Esophagus muscularis mucosa (tissue), 4 donors: ENCODE results near the gene IGLL5. TPM values are rescaled to one million over a fixed set of nuclear protein-coding genes. Genes with fewer than 3 reads are reported as not detected.
"Not testable (repeated sequence)": the region's sequence is repeated elsewhere in the genome, so short reads cannot be mapped to it uniquely, and the experiment has no call there.

Experiments
- DNase-seq: peaks from one replicate; pipeline ENCODE4 v3.0.0-alpha.2; 2017; ENCODE audit errors: extremely low spot score
- H3K27ac ChIP-seq, 4 donors: fragments of 200-600 bp; sonication (generic); replicated peaks in 1 of 4; 1 replicate in 3 of 4; 2 replicates in 1 of 4; pipeline ENCODE4 v1.5.1; 2016 to 2019; ENCODE audit warnings: mild to moderate bottlenecking in 1 of 4
- H3K27me3 ChIP-seq, 4 donors: fragments of 200-600 bp; sonication (generic); one replicate each; pipeline versions ENCODE4 v1.5.1 to v1.6.0; 2016 to 2019
- H3K36me3 ChIP-seq, 4 donors: fragments of 200-600 bp; sonication (generic); one replicate each; pipeline ENCODE4 v1.5.1; 2016 to 2019
- H3K4me1 ChIP-seq, 4 donors: fragments of 200-600 bp; sonication (generic); one replicate each; pipeline ENCODE4 v1.5.1; 2016 to 2019
- H3K4me3 ChIP-seq, 4 donors: fragments of 200-600 bp; sonication (generic); 1 replicate in 2 of 4; 2 replicates in 2 of 4; pipeline ENCODE4 v1.5.1; 2016 to 2019; ENCODE audit warnings: mild to moderate bottlenecking in 4 of 4, moderate library complexity in 1 of 4
- H3K9me3 ChIP-seq, 4 donors: fragments of 200-600 bp; sonication (generic); 1 replicate in 3 of 4; 2 replicates in 1 of 4; pipeline ENCODE4 v1.5.1; 2016 to 2019
- EP300 ChIP-seq: sonication (generic); formaldehyde crosslinking; IDR thresholded peaks from one replicate; pipeline ENCODE4 v1.6.1; 2017; ENCODE audit warnings: antibody characterized with exemption
- POLR2A ChIP-seq: fragments of 450-650 bp; IDR thresholded peaks from one replicate; pipeline ENCODE4 v1.6.1; 2017; ENCODE audit warnings: antibody characterized with exemption, moderate library complexity, mild to moderate bottlenecking, low read depth
- POLR2AphosphoS5 ChIP-seq, 2 donors: sonication (generic); formaldehyde crosslinking; IDR thresholded peaks; one replicate each; pipeline ENCODE4 v1.6.1; 2017; ENCODE audit warnings: antibody characterized with exemption in 2 of 2
- WGBS: methylation state at CpG from one replicate; pipeline ENCODE4 v1.1.5; 2018; 5-methylcytosine and 5-hydroxymethylcytosine counted together
- intact Hi-C: fragments of 100-400 bp; cut with DNase I; formaldehyde crosslinking; loops from one replicate; pipeline ENCODE4 v1.15.1; 2023
- total RNA-seq, 4 donors: library from RNA; depleted of rRNA; stranded (reverse); fragments of >200 nt; gene quantifications; one replicate each; pipeline versions ENCODE4 v1.1.0 to v1.2.1, GENCODE V29; 2016
- TF ChIP-seq, protein P1 (sequence below), 3 experiments: fragments of 200-600 bp in 2 of 3; fragments of 450-650 bp in 1 of 3; sonication (generic) in 2 of 3; IDR thresholded peaks; one replicate each; pipeline ENCODE4 v1.5.1; 2017 to 2019; ENCODE audit warnings: antibody characterized with exemption in 3 of 3, mild to moderate bottlenecking in 2 of 3, moderate library complexity in 1 of 3

IGLL5 gene
- total RNA-seq, 4 donors from 2014 or later, result 0.39 to 1.3 (median 0.80) TPM; not detected in 1

- TF ChIP-seq POLR2AphosphoS5 (IDR thresholded peaks at IDR 0.05), result no peak
- TF ChIP-seq, protein P1, sequence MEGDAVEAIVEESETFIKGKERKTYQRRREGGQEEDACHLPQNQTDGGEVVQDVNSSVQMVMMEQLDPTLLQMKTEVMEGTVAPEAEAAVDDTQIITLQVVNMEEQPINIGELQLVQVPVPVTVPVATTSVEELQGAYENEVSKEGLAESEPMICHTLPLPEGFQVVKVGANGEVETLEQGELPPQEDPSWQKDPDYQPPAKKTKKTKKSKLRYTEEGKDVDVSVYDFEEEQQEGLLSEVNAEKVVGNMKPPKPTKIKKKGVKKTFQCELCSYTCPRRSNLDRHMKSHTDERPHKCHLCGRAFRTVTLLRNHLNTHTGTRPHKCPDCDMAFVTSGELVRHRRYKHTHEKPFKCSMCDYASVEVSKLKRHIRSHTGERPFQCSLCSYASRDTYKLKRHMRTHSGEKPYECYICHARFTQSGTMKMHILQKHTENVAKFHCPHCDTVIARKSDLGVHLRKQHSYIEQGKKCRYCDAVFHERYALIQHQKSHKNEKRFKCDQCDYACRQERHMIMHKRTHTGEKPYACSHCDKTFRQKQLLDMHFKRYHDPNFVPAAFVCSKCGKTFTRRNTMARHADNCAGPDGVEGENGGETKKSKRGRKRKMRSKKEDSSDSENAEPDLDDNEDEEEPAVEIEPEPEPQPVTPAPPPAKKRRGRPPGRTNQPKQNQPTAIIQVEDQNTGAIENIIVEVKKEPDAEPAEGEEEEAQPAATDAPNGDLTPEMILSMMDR (IDR thresholded peaks at IDR 0.05), result no peak
- no peak for TF ChIP-seq POLR2A
- no peak for TF ChIP-seq EP300
- peaks cover 0 to 8% (median 0%) of the 10 kb centered on the region in 4 donors for H3K27me3 ChIP-seq
- H3K27ac ChIP-seq, result no peak overlapping the region
- intact Hi-C loops, result no loop called here
- no peaks in the 10 kb centered on the region for H3K9me3 ChIP-seq
- no peak overlapping the region for H3K4me3 ChIP-seq
- 87% methylated on average over 12 of the region's 13 CpGs for WGBS
- DNase-seq, result no peak
- no peaks in the 10 kb centered on the region for H3K4me1 ChIP-seq
- H3K36me3 ChIP-seq, result no peaks in the 10 kb centered on the region
Observed at GRCh38 chr22:22920910-22921550, 33.4 kb downstream of the IGLL5 start.

DNA sequence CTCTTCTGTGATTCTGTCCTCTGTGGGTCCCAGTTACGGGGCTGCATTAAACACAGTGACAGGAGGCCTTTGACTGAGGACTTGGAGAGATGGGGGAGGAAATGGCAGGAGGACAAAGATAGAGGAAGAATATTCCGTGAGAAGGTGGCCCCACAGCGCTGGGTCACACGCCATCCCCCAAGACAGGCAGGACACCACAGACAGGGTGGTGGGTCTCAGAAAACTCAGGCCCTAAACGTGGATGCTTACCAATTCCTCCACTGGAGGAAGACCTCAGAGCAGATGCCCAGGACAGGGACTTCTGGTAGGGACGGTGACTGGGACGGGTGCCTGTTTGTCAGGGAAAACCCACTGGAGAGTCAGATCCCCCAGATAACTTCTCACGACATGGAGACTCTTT is 34.0 kb downstream of the IGLL5 start:
- Histone ChIP-seq H3K27ac (no peak overlapping the region), H3K36me3 (no peaks in the 10 kb centered on the region), H3K27me3 (peaks cover 0 to 10% (median 0%) of the 10 kb centered on the region in 4 donors), H3K9me3 (no peaks in the 10 kb centered on the region), H3K4me3 (no peak overlapping the region), H3K4me1 (no peaks in the 10 kb centered on the region)
- intact Hi-C loops, result no loop called here
- WGBS, result 84% methylated on average over 8 of the region's 8 CpGs
- TF ChIP-seq POLR2AphosphoS5 (IDR thresholded peaks at IDR 0.05) (no peak), POLR2A (no peak), EP300 (no peak)
- TF ChIP-seq, protein P1 (IDR thresholded peaks at IDR 0.05), result no peak
- no peak for DNase-seq

GRCh38 chr22:22922092-22922953 is 34.7 kb downstream of the IGLL5 start:
- H3K27ac ChIP-seq, H3K36me3 ChIP-seq, H3K4me1 ChIP-seq, H3K4me3 ChIP-seq, H3K9me3 ChIP-seq, DNase-seq, intact Hi-C loops: not testable (repeated sequence)
- H3K27me3 ChIP-seq, result peaks cover 0 to 17% (median 0%) of the 10 kb centered on the region in 4 donors
- 90% methylated on average over 8 of the region's 16 CpGs for WGBS

DNA sequence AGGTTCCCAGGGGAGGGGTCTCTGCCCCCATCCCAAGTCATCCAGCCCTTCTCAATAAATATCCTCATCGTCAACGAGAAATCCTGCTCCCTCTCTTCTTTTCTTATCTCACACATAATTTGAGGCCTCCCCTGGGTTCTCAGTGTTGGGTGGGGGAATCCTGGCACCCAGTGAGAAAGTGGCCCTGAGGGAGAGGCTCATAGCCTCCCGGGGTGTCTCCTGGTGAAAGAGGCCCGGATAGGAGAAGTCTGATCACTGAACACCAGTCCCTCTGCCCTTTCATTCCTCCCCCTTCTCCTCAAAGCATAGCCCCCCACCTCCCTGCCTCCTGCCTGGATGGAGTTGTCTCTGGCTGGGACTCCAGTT is 35.3 kb downstream of the IGLL5 start:
- Histone ChIP-seq H3K36me3 (no peaks in the 10 kb centered on the region), H3K27me3 (peaks cover 0 to 23% (median 0%) of the 10 kb centered on the region in 4 donors), H3K27ac (no peak overlapping the region), H3K4me3 (no peak overlapping the region), H3K4me1 (no peaks in the 10 kb centered on the region), H3K9me3 (no peaks in the 10 kb centered on the region)
- intact Hi-C loops, result no loop called here
- TF ChIP-seq, protein P1 (IDR thresholded peaks at IDR 0.05), result no peak
- TF ChIP-seq EP300 (no peak), POLR2AphosphoS5 (IDR thresholded peaks at IDR 0.05) (no peak), POLR2A (no peak)
- DNase-seq, result no peak
- WGBS, result 82% methylated on average over 4 of the region's 4 CpGs

GRCh38 chr22:22923379-22923778 is 35.8 kb downstream of the IGLL5 start:
- DNase-seq, result no peak
- TF ChIP-seq POLR2A, result no peak
- TF ChIP-seq, protein P1 (IDR thresholded peaks at IDR 0.05), result no peak
- TF ChIP-seq EP300, result no peak
- no peak for TF ChIP-seq POLR2AphosphoS5 (IDR thresholded peaks at IDR 0.05)
- WGBS, result 98% methylated on average over 4 of the region's 4 CpGs
- no peak overlapping the region for H3K4me3 ChIP-seq
- peaks cover 0 to 28% (median 0%) of the 10 kb centered on the region in 4 donors for H3K27me3 ChIP-seq
- intact Hi-C loops, result no loop called here
- no peaks in the 10 kb centered on the region for H3K36me3 ChIP-seq
- no peak overlapping the region for H3K27ac ChIP-seq
- no peaks in the 10 kb centered on the region for H3K9me3 ChIP-seq
- peaks cover 0 to 1% (median 0%) of the 10 kb centered on the region in 4 donors for H3K4me1 ChIP-seq
